Smooth muscle cell (in vitro differentiated cells): ENCODE measurements around the gene LY6G5B. TPM values are rescaled to one million over a fixed set of nuclear protein-coding genes. Genes with fewer than 3 reads are reported as not detected.

Source experiments
- DNase-seq: peaks from one replicate; lab custom pipeline; 2025; ENCODE audit not compliant: unreplicated experiment; lab: John Stamatoyannopoulos, UW
- H2AFZ ChIP-seq: fragments of 200-600 bp; sonication (generic); 2 replicates; pipeline ENCODE4 v1.6.0; 2016; ENCODE audit warnings: antibody characterized with exemption, low read depth, mild to moderate bottlenecking
- H3F3A ChIP-seq: fragments of 200-600 bp; sonication (generic); 2 replicates; pipeline ENCODE4 v1.6.0; 2017; ENCODE audit warnings: antibody characterized with exemption, low read depth
- H3K27ac ChIP-seq: fragments of 200-600 bp; sonication (generic); 2 replicates; pipeline ENCODE4 v1.5.1; 2016; ENCODE audit warnings: low read depth, mild to moderate bottlenecking
- H3K27me3 ChIP-seq: fragments of 200-600 bp; sonication (generic); 2 replicates; pipeline ENCODE4 v1.6.1; 2016; ENCODE audit warnings: low read depth, mild to moderate bottlenecking
- H3K36me3 ChIP-seq: fragments of 200-600 bp; sonication (generic); 2 replicates; pipeline ENCODE4 v1.5.1; 2016; ENCODE audit warnings: low read depth
- H3K4me1 ChIP-seq: fragments of 200-600 bp; sonication (generic); 2 replicates; pipeline ENCODE4 v1.5.1; 2016; ENCODE audit warnings: low read depth
- H3K4me2 ChIP-seq: fragments of 200-600 bp; sonication (generic); 2 replicates; pipeline ENCODE4 v1.6.0; 2016; ENCODE audit warnings: mild to moderate bottlenecking
- H3K4me3 ChIP-seq: fragments of 200-600 bp; sonication (generic); 2 replicates; pipeline ENCODE4 v1.5.1; 2016; ENCODE audit warnings: mild to moderate bottlenecking
- H3K79me2 ChIP-seq: fragments of 200-600 bp; sonication (generic); 2 replicates; pipeline ENCODE4 v1.6.0; 2016; ENCODE audit warnings: low read depth, mild to moderate bottlenecking
- H3K9ac ChIP-seq: fragments of 200-600 bp; sonication (generic); 2 replicates; pipeline ENCODE4 v1.6.0; 2016; ENCODE audit warnings: low read depth
- H3K9me3 ChIP-seq: fragments of 200-600 bp; sonication (generic); replicated peaks from 2 replicates; pipeline ENCODE4 v1.5.1; 2016; ENCODE audit warnings: low read depth
- H4K20me1 ChIP-seq: fragments of 200-600 bp; sonication (generic); 2 replicates; pipeline ENCODE4 v1.6.0; 2016; ENCODE audit warnings: low read depth
- CTCF ChIP-seq: fragments of 200-600 bp; sonication (generic); IDR thresholded peaks from 2 replicates; pipeline ENCODE4 v1.5.1; 2017; ENCODE audit warnings: borderline replicate concordance, mild to moderate bottlenecking, antibody characterized with exemption; ENCODE audit not compliant: insufficient read depth, poor library complexity, severe bottlenecking
- WGBS: methylation state at CpG from one replicate; pipeline ENCODE4 v1.1.7; 2016; ENCODE audit warnings: low lambda C conversion rate; 5-methylcytosine and 5-hydroxymethylcytosine counted together
- polyA plus RNA-seq: library from polyadenylated mRNA; unstranded; fragments of >200 nt; fragmentation: Nextera tagmentation; extraction: Ambion mirVana; gene quantifications from 2 replicates; pipeline ENCODE4 v1.2.1, GENCODE V29; 2016
- total RNA-seq: library from RNA; depleted of rRNA; stranded (reverse); fragments of >200 nt; gene quantifications from 2 replicates; pipeline ENCODE4 v1.2.3, GENCODE V29; 2014

Gene LY6G5B
- total and polyA plus RNA-seq, 2 experiments from 2014 or later, result 1.5 to 5.6 TPM

- Histone ChIP-seq H3F3A (no peaks in the 10 kb centered on the region), H3K9me3 (no peaks in the 10 kb centered on the region), H3K36me3 (no peaks in the 10 kb centered on the region), H3K9ac (no peak within 1 kb of the TSS), H3K27me3 (no peaks in the 10 kb centered on the region), H3K79me2 (no peaks in the 10 kb centered on the region), H3K4me1 (peaks cover 21% of the 10 kb centered on the region), H2AFZ (peak within 1 kb of the TSS; percentile 91), H4K20me1 (no peaks in the 10 kb centered on the region), H3K4me3 (no peak within 1 kb of the TSS), H3K4me2 (peak within 1 kb of the TSS; percentile 34), H3K27ac (no peak within 1 kb of the TSS)
- DNase-seq, result no peak
- TF ChIP-seq CTCF, result no peak
- WGBS, result 66% methylated on average over 15 of the region's 16 CpGs
Measured at GRCh38 chr6:31715022-31715958, 45.5 kb downstream of the LY6G5B start, which contains the start of gene LY6G6D. Gene LY6G6D (plus strand): TSS chr6:31715348. CDS start chr6:31715356, 8 bp downstream.

GRCh38 chr6:31717499-31718222 lies 47.9 kb downstream of the LY6G5B start:
- H2AFZ ChIP-seq, result no peak overlapping the region
- H3K27me3 ChIP-seq, result no peaks in the 10 kb centered on the region
- H3F3A ChIP-seq, result no peaks in the 10 kb centered on the region
- DNase-seq, result no peak
- H3K4me1 ChIP-seq, result peaks cover 21% of the 10 kb centered on the region
- no peaks in the 10 kb centered on the region for H3K36me3 ChIP-seq
- H3K79me2 ChIP-seq, result no peaks in the 10 kb centered on the region
- H4K20me1 ChIP-seq, result no peaks in the 10 kb centered on the region
- WGBS, result 57% methylated on average over 10 of the region's 10 CpGs
- no peaks in the 10 kb centered on the region for H3K9me3 ChIP-seq
- TF ChIP-seq CTCF, result no peak
- no peak overlapping the region for H3K4me3 ChIP-seq
- peak overlapping the region; percentile 37 for H3K27ac ChIP-seq
- no peak overlapping the region for H3K9ac ChIP-seq
- H3K4me2 ChIP-seq, result no peak overlapping the region

GRCh38 chr6:31718265-31718664 lies 48.5 kb downstream of the LY6G5B start:
- no peaks in the 10 kb centered on the region for H3F3A ChIP-seq
- H3K4me1 ChIP-seq, result peaks cover 18% of the 10 kb centered on the region
- 93% methylated on average over 1 of the region's 1 CpG for WGBS
- DNase-seq, result no peak
- TF ChIP-seq CTCF, result no peak
- no peaks in the 10 kb centered on the region for H3K36me3 ChIP-seq
- peak overlapping the region; percentile 37 for H3K27ac ChIP-seq
- H4K20me1 ChIP-seq, result no peaks in the 10 kb centered on the region
- no peaks in the 10 kb centered on the region for H3K27me3 ChIP-seq
- no peak overlapping the region for H3K4me2 ChIP-seq
- no peaks in the 10 kb centered on the region for H3K79me2 ChIP-seq
- no peak overlapping the region for H3K4me3 ChIP-seq
- H3K9ac ChIP-seq, result no peak overlapping the region
- no peak overlapping the region for H2AFZ ChIP-seq
- H3K9me3 ChIP-seq, result no peaks in the 10 kb centered on the region
